Stimulated activated CD4-positive, alpha-beta T cell treated with anti-CD3 and anti-CD28 coated beads, Interleukin-15, amount 100 ng/mL, for 1 hour (primary cell): ENCODE data around the gene BTBD3.
A peak's percentile ranks its signal among the peaks of the same experiment; 100 is the strongest.

Experiments used
- DNase-seq, 2 donors: peaks; one replicate each; pipeline ENCODE4 v3.0.0-alpha.2; 2020; ENCODE audit warnings: low read depth in 1 of 2, low spot score in 1 of 2

BTBD3 gene

GRCh38 chr20:11917663-11918062, at the start of gene BTBD3:
Gene BTBD3 (plus strand): TSS chr20:11917893. CDS start chr20:11918276, 383 bp downstream.
- no peak for DNase-seq

- DNase-seq = no peak
Observed at GRCh38 chr20:11869641-11870040, 48.1 kb upstream of the BTBD3 start.

DNA sequence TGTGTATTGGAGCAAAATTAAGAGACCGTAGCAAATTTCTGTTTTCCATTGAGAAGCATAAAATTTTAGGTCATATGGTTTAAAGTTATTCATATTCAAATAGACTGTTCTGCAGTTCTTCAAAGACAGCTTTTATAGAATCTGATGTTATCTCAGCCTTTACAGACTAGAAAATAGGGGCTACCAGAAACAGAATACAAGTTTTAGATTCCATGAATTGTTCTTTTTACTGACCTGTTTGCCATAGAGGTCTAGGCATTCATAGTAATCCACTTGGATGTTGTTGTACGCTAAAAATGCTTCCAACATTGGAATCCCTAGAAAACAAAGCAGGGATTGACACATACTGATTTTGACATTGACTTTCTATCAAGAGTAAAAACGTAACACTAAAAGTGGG, 47.3 kb upstream of the BTBD3 start:
- DNase-seq = no peak

DNA sequence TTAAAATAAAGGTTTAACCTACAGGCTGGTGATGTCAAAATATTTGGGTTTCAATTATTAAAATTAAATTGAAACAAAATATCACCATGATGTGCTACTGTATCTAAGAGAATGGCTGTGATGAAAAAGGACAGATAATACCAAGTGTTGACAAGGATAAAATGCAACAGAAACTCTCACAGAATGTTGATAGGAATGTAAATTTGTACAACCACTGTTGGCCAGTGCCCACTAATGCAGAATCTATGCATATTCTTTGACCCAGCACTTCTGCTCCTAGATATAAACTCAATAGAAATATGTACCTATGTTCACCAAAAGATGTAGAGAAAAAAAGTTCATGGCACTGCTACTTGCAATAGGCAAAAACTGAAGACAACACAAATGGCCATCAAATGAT, 41.1 kb upstream of the BTBD3 start:
- no peak for DNase-seq

GRCh38 chr20:11880680-11881079, 37.0 kb upstream of the BTBD3 start:
- no peak for DNase-seq

DNA sequence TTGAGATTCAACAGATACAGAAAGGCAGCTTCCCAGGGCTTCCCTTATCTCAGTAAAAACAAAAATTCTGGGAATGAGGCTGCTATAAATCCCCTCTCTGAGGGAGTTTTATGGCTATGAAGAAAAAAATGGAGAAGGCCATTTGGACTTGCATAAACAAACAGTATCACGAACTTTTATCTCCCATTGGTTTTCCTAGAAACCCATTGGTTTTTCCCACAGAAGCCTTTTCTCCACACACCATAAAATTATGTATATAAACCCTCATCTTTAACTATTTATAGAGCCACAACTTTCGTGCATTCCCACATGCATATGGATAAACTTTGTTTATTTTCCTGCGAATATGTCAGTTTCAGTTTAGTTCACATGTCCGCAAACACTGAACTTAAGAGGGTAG, 36.2 kb upstream of the BTBD3 start:
- DNase-seq = no peak

- no peak for DNase-seq
Observed at GRCh38 chr20:11882651-11883050, 35.0 kb upstream of the BTBD3 start.

- DNase-seq = no peak
Observed at GRCh38 chr20:11888648-11889047, 29.0 kb upstream of the BTBD3 start.

DNA sequence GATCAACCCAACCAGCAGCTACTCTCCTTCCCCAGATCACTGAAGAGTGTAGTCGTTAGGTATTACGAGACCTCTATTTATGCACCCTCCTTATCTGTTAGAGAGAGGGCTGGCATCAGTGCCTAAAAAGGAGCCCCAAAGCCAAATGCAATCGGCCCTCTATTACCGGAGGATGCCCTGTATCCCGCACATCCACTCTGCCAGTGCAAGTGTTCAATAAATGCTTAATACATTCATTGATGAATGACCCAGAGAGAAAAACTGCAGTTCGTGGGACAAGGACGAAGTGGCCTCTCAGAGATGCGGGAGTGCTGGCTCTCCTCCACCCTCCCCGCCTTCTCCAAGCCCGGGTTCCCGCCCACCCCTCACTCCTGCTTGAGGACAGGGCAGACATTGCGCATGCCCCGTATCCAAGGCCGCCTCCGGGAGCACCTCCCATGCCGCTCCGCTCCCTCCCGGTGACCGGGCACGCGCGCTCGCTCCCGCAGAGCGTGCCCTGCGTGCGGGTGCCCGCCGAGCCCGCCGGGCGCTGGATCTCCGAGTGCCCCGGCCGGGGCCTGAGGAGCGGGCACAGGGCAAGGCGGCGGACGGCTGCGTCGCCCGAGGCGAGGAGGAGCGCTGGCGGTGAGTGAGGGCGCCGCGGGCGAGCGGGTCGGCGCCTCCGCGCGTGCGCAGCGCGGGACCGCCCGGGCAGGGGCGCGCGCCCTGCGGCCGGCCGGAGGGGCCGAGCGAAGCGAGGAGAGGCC, 27.2 kb upstream of the BTBD3 start:
- peak in 1 of 2 donors; percentile 44 for DNase-seq

GRCh38 chr20:11891077-11891775, 26.5 kb upstream of the BTBD3 start:
- DNase-seq = peak in 1 of 2 donors; percentile 12

GRCh38 chr20:11891776-11892545, 25.7 kb upstream of the BTBD3 start:
- peak in 1 of 2 donors; percentile 5 for DNase-seq

GRCh38 chr20:11894062-11894461, 23.6 kb upstream of the BTBD3 start:
- DNase-seq = no peak

DNA sequence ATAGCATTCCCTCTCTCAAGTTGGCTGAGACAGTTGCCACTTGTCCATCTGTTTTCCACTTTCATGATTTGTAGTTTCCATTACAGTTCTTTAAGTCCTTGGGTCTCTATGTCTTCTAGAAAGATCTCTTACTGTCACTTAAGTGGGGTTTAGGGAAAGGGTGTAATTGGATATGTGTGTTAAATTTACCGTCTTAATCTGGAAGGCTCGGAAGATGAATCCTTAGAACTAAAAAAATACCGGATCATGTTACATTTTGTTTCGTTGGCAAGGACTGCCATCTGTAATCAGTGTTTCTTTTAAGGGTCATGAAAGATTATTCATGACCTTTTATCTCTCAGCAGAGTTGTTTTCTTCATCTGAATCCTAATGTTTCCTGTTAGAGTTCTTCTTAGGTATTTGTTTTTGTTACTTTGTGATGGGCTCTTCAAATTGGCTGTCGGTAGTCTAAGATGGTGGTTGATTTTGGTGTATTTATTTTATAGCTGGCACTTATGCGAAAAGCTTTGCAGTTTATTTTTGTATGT, 21.8 kb upstream of the BTBD3 start:
- DNase-seq = no peak

GRCh38 chr20:11901127-11901526, 16.6 kb upstream of the BTBD3 start:
- no peak for DNase-seq

GRCh38 chr20:11902285-11902697, 15.4 kb upstream of the BTBD3 start:
- DNase-seq = no peak

- no peak for DNase-seq
Observed at GRCh38 chr20:11905460-11906179, 12.1 kb upstream of the BTBD3 start.

DNA sequence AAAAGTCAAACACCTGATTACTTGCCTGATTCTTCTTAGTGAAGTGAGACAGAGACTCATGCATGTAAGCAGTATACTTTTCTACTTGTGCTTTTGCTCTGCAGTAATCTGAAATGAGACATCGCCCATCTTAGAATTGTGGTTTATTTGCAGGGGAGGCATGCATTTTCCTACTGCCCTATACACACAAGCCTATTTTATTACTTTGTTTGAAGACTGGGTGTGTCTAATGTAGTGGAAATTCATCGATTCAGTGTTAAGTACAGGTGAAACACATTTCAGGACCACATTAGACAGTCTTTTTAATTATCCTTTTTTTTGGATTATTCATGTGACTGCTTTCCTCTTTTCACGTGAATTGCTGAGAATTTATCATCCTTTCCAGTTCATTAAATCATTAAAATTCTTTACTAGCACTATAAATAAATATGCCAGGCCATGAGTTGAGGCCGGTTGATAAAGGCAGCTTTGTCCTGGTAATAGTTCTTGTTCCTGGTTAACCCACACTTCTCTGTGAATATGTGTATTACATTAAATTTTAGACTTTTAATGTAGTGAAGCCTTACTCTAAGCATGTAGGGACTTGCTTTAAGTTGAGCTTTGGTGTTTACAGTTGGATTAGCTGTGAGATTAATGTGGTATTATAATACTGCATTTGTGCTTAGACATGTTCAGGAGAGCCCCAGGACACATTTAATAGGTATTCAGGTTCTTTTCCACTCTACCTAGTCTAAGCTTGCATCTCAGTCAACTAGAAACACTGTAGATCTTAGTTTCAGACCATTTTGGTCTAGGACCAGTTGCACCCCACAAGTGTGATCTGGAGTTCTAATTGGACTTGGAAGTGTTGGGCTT, 10.8 kb upstream of the BTBD3 start:
- no peak for DNase-seq

DNA sequence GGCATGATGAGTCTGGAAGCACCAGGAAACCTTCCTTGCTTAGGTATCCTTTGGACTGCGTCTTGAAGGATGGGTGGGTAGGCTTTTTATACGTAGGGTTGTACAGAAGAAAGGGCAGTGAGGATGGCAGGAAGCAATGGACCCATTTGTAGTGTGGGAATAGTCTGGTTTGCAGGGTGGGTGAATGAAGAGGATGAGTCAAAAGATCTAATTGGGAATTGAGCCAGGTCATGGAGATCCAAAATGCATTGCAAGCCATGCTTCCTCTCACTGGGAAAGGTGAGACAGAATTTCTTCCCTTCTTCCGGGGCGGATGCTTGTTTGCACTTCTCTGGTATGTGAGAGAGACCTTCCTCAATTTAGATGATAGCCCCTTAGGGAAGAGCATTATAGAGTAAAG, 10.1 kb upstream of the BTBD3 start:
- no peak for DNase-seq

DNA sequence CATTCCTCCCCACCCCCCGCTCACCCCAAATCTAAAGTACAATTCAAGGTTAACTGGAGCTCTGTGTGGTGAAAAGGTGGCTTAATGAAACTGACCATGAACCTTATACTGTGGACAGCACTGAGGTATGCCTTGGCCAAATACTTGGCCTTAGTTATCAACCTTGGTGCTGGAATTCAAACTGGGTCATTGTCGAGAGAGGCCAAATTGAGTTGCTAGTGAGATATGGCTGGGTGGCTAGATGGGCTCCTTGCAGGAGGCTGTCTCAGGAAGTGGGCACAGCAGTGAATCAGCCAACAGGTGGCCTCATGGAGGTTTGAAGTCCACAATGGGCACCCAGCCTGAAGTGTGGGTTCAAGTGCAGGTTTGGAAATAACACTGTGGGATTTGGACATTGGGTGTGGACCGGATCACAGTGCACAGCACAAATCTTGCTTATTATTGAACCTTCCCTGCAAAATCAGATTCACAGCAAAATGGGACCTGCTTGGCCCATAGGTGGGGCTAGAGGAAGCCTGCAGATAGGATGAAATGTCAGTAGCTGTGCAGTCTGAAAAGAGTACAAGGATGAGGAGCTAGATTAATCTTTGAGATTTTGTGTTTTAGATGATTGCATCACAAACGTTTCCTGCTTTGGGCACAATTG, 5.6 kb upstream of the BTBD3 start:
- no peak for DNase-seq
